NT2/D1 (cell line): ENCODE data around the gene FUT3.
"Not testable (repeated sequence)": the region's sequence is repeated elsewhere in the genome, so short reads cannot be mapped to it uniquely, and the experiment has no call there.

ENCODE experiments used
- SUZ12 ChIP-seq: IDR thresholded peaks from 2 replicates; pipeline ENCODE4 v1.6.1; 2011; ENCODE audit not compliant: insufficient read length, insufficient read depth; ENCODE audit errors: extremely low read depth
- YY1 ChIP-seq: IDR thresholded peaks from 2 replicates; pipeline ENCODE4 v1.6.1; 2011; ENCODE audit not compliant: insufficient read length, insufficient read depth
- ZNF274 ChIP-seq: IDR thresholded peaks from 2 replicates; pipeline ENCODE4 v1.6.1; 2011; ENCODE audit warnings: mild to moderate bottlenecking, low read depth, low read length

DNA sequence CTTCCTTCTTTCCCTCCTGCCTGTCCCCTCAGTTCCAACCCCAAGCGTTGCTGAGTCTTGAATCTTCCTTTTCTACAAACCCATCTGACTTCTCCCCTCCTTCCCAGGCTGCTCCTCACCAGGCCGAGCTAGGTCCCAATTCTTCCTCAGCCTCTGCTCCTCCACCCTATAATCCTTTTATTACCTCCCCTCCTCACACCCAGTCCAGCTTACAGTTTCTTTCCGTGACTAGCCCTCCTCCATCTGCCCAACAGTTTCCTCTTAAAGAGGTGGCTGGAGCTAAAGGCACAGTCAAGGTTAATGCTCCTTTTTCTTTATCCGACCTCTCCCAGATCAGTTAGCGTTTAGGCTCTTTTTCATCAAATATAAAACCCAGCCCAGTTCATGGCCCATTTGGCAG, 2.6 kb downstream of the FUT3 start:
- TF ChIP-seq YY1, SUZ12, ZNF274: not testable (repeated sequence)
